ENCODE measurements around the gene SV2C. TPM values are rescaled to one million over a fixed set of nuclear protein-coding genes. Genes with fewer than 3 reads are reported as not detected.

The SV2C gene
- total RNA-seq, 1 donor from 2014 or later = not detected

GRCh38 chr5:76351577-76351976 lies 268.4 kb downstream of the SV2C start:
- FAIRE-seq = no peak
- no peaks in the 10 kb centered on the region for H3K36me3 ChIP-seq (ENCODE audit: control insufficient read depth, insufficient read depth, low read length)
- no peaks in the 10 kb centered on the region for H3K27me3 ChIP-seq (ENCODE audit: control insufficient read depth, insufficient read depth, low read length)
- no peak overlapping the region for H3K4me3 ChIP-seq (ENCODE audit: low read depth, low read length)
- no peak for TF ChIP-seq CTCF (IDR thresholded peaks at IDR 0.05; ENCODE audit: insufficient read depth, low read length, severe bottlenecking)
- no peak for DNase-seq (ENCODE audit: low read depth)

DNA sequence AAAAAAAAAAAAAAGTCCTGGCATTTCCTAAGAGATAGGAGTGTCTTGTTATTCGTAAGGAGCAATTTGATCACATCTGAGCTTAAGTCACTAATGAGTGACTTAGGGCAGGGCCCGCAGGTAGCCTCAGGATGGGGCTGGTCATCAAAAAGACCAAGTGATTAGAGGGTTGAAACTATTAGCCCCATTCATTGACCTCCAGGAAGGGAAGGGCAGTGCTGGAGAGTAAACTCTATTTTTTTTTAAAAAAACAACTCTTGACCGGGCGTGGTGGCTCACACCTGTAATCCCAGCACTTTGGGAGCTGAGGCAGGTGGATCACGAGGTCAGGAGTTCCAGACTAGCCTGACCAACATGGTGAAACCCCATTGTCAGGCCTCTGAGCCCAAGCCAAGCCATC lies 273.7 kb downstream of the SV2C start:
- Histone ChIP-seq H3K36me3 (ENCODE audit: control insufficient read depth, insufficient read depth, low read length) (no peaks in the 10 kb centered on the region), H3K4me3 (ENCODE audit: low read depth, low read length) (no peak overlapping the region), H3K27me3 (ENCODE audit: control insufficient read depth, insufficient read depth, low read length) (no peaks in the 10 kb centered on the region)
- DNase-seq (ENCODE audit: low read depth) = no peak
- no peak for TF ChIP-seq CTCF (IDR thresholded peaks at IDR 0.05; ENCODE audit: insufficient read depth, low read length, severe bottlenecking)
- FAIRE-seq = no peak

- DNase-seq (ENCODE audit: low read depth) (peak; percentile 21), FAIRE-seq (no peak)
- no peak overlapping the region for H3K4me3 ChIP-seq (ENCODE audit: low read depth, low read length)
- TF ChIP-seq CTCF (IDR thresholded peaks at IDR 0.05; ENCODE audit: insufficient read depth, low read length, severe bottlenecking) = no peak
- H3K36me3 ChIP-seq (ENCODE audit: control insufficient read depth, insufficient read depth, low read length) = no peaks in the 10 kb centered on the region
- no peaks in the 10 kb centered on the region for H3K27me3 ChIP-seq (ENCODE audit: control insufficient read depth, insufficient read depth, low read length)
These were observed 280.4 kb downstream of the SV2C start for GRCh38 chr5:76363352-76364225.

DNA sequence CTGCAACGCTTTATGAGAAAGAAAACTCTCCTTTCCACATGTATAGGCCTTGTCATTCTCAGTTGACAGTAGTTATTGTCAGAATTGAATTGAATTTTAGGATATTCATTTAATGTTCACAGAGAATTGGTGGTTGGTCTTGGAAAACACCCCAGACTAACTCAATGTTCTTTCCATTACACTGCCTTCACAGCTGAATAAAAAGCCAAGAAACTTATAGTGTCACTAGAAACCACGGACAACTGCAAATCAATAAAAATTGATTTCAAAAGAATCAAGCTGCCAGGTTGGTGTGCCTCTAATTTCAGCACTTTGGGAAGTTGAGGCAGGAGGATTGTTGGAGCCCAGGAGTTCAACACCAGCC lies 281.0 kb downstream of the SV2C start:
- no peak for FAIRE-seq
- Histone ChIP-seq H3K4me3 (ENCODE audit: low read depth, low read length) (no peak overlapping the region), H3K36me3 (ENCODE audit: control insufficient read depth, insufficient read depth, low read length) (no peaks in the 10 kb centered on the region), H3K27me3 (ENCODE audit: control insufficient read depth, insufficient read depth, low read length) (no peaks in the 10 kb centered on the region)
- TF ChIP-seq CTCF (IDR thresholded peaks at IDR 0.05; ENCODE audit: insufficient read depth, low read length, severe bottlenecking) = no peak
- DNase-seq (ENCODE audit: low read depth) = no peak

GRCh38 chr5:76365561-76365960 lies 282.4 kb downstream of the SV2C start:
- Histone ChIP-seq H3K27me3 (ENCODE audit: control insufficient read depth, insufficient read depth, low read length) (no peaks in the 10 kb centered on the region), H3K4me3 (ENCODE audit: low read depth, low read length) (no peak overlapping the region), H3K36me3 (ENCODE audit: control insufficient read depth, insufficient read depth, low read length) (no peaks in the 10 kb centered on the region)
- no peak for TF ChIP-seq CTCF (IDR thresholded peaks at IDR 0.05; ENCODE audit: insufficient read depth, low read length, severe bottlenecking)
- DNase-seq (ENCODE audit: low read depth) = no peak
- no peak for FAIRE-seq

- FAIRE-seq = no peak
- no peak for TF ChIP-seq CTCF (IDR thresholded peaks at IDR 0.05; ENCODE audit: insufficient read depth, low read length, severe bottlenecking)
These were observed 283.4 kb downstream of the SV2C start for GRCh38 chr5:76366596-76366995.

More at GRCh38 chr5:76366596-76366995, 283.4 kb downstream of the SV2C start:
- H3K4me3 ChIP-seq (ENCODE audit: low read depth, low read length) = no peak overlapping the region
- no peak for DNase-seq (ENCODE audit: low read depth)
- no peaks in the 10 kb centered on the region for H3K27me3 ChIP-seq (ENCODE audit: control insufficient read depth, insufficient read depth, low read length)
- H3K36me3 ChIP-seq (ENCODE audit: control insufficient read depth, insufficient read depth, low read length) = no peaks in the 10 kb centered on the region

All from bronchial epithelial cell (primary cell).